Stromal cell of bone marrow (primary cell): ENCODE data around the gene SUDS3.

Experiments
- DNase-seq: peaks from one replicate; pipeline ENCODE4 v3.0.0-alpha.2; 2012; ENCODE audit warnings: low read depth

Gene SUDS3

GRCh38 chr12:118447181-118447580 is 70.8 kb downstream of the SUDS3 start:
- no peak for DNase-seq

- DNase-seq: no peak
Observed at GRCh38 chr12:118448341-118448740, 72.0 kb downstream of the SUDS3 start.

GRCh38 chr12:118455327-118455726 is 79.0 kb downstream of the SUDS3 start:
- DNase-seq: no peak

GRCh38 chr12:118456741-118457140 is 80.4 kb downstream of the SUDS3 start:
- no peak for DNase-seq

- no peak for DNase-seq
Observed at GRCh38 chr12:118459110-118459509, 82.8 kb downstream of the SUDS3 start.

- DNase-seq: no peak
Observed at GRCh38 chr12:118463677-118464076, 87.3 kb downstream of the SUDS3 start.

GRCh38 chr12:118465706-118466105 is 89.4 kb downstream of the SUDS3 start:
- no peak for DNase-seq
